ENCODE data around the gene MACROD2.

Gene MACROD2

DNA sequence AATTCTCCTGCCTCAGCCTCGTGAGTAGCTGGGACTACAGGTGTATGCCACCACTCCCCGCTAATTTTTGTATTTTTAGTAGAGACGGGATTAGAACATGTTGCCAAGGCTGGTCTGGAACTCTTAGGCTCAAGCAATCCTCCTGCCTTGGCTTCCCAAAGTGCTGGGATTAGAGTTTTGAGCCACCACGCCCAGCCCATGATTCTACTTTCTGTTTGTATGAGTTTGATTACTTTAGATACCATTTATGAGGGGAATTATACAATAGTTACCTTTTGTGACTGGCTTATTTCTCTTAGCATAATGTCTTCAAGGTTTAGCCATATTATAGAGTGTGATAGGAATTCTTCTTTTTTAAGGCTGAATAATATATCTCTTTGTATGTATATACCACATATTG is 897.5 kb downstream of the MACROD2 start:
- H3K4me3 ChIP-seq (ENCODE audit: low read depth, low read length): no peak overlapping the region
- TF ChIP-seq, protein P1, sequence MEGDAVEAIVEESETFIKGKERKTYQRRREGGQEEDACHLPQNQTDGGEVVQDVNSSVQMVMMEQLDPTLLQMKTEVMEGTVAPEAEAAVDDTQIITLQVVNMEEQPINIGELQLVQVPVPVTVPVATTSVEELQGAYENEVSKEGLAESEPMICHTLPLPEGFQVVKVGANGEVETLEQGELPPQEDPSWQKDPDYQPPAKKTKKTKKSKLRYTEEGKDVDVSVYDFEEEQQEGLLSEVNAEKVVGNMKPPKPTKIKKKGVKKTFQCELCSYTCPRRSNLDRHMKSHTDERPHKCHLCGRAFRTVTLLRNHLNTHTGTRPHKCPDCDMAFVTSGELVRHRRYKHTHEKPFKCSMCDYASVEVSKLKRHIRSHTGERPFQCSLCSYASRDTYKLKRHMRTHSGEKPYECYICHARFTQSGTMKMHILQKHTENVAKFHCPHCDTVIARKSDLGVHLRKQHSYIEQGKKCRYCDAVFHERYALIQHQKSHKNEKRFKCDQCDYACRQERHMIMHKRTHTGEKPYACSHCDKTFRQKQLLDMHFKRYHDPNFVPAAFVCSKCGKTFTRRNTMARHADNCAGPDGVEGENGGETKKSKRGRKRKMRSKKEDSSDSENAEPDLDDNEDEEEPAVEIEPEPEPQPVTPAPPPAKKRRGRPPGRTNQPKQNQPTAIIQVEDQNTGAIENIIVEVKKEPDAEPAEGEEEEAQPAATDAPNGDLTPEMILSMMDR (IDR thresholded peaks at IDR 0.05; ENCODE audit: borderline replicate concordance, insufficient read depth, low read depth, low read length): no peak

- no peak overlapping the region for H3K4me3 ChIP-seq (ENCODE audit: low read depth, low read length)
- TF ChIP-seq, protein P1 (IDR thresholded peaks at IDR 0.05; ENCODE audit: borderline replicate concordance, insufficient read depth, low read depth, low read length): no peak
Measured at GRCh38 chr20:14896569-14896968, 901.3 kb downstream of the MACROD2 start.

GRCh38 chr20:14897608-14898007 is 902.3 kb downstream of the MACROD2 start:
- TF ChIP-seq, protein P1 (IDR thresholded peaks at IDR 0.05; ENCODE audit: borderline replicate concordance, insufficient read depth, low read depth, low read length): no peak
- H3K4me3 ChIP-seq (ENCODE audit: low read depth, low read length): no peak overlapping the region

DNA sequence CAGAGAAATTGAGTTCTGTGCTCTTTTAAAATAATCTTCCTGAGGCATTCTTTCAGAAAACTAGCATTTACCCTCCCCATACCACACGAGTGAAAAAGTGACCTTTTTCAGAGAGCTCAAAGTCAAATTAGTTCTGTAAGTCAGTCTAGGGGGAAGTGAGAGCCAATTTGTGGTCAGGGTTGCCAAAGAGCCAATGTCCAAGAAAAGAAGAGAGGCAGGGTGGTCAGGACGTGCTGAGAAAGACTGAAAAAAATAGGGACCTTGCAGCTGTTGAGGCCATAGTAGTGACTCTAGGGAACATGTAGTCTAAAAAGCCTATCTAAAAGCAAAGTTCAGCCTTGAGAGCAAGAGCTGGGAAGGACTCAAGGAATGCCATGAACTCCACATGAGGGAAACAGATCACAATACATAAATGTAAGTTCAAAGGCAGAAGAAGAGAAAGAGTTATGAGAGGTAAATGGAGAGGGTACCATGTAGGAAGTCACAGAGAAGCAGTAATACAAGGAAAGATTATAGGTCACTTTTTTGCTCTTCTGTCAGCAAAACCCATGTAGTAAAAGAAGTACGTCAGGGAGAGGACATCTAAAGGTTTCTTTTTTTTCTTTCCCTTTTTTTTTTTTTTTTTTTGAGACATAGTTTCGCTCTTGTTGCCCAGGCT is 907.2 kb downstream of the MACROD2 start:
- TF ChIP-seq, protein P1 (IDR thresholded peaks at IDR 0.05; ENCODE audit: borderline replicate concordance, insufficient read depth, low read depth, low read length): no peak
- no peak overlapping the region for H3K4me3 ChIP-seq (ENCODE audit: low read depth, low read length)

DNA sequence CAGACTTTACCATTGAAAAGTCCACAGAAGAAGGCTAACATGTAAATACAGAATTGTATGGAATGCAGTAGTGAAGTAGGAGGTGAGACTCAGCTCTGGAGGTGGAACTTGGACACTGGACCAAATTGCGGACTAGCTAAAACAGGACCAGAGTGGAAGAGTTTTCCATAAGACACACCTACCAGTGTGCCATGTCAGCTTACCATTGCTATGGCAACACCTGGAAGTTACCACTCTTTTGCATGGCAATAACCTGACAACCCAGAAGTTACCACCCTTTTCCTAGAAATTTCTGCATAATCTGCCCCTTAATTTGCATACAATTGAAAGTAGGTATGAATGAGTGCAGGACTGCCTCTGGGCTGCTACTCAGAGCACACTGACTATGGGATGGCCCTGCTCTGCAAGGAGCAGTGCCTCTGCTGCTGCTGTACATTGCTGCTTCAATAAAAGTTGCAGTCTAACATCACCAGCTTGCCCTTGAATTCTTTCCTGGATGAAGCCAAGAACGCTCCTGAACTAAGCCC is 911.7 kb downstream of the MACROD2 start:
- no peak overlapping the region for H3K4me3 ChIP-seq (ENCODE audit: low read depth, low read length)
- TF ChIP-seq, protein P1 (IDR thresholded peaks at IDR 0.05; ENCODE audit: borderline replicate concordance, insufficient read depth, low read depth, low read length): no peak

- TF ChIP-seq, protein P1 (IDR thresholded peaks at IDR 0.05; ENCODE audit: borderline replicate concordance, insufficient read depth, low read depth, low read length): no peak
- no peak overlapping the region for H3K4me3 ChIP-seq (ENCODE audit: low read depth, low read length)
Measured at GRCh38 chr20:14910126-14910525, 914.8 kb downstream of the MACROD2 start.

Data from GM12875 (cell line).